Erythroblast (primary cell): ENCODE measurements around the gene CXCL6.

Experiments
- GATA1 ChIP-seq: IDR thresholded peaks from 2 replicates; pipeline ENCODE4 v1.6.1; 2011; ENCODE audit warnings: low read depth, mild to moderate bottlenecking, control low read depth, low read length, moderate library complexity
- POLR2A ChIP-seq: IDR thresholded peaks from 2 replicates; pipeline ENCODE4 v1.6.1; 2011; ENCODE audit warnings: mild to moderate bottlenecking, low read length

GRCh38 chr4:73867783-73868182 lies 31.3 kb downstream of the CXCL6 start:
- TF ChIP-seq POLR2A (no peak), GATA1 (no peak)
